IMR-90 (cell line): ENCODE data around the gene RFPL3.

ENCODE experiments used
- BHLHE40 ChIP-seq: fragments of 150-350 bp; IDR thresholded peaks from 2 replicates; pipeline ENCODE4 v1.6.1; 2016; ENCODE audit warnings: mild to moderate bottlenecking, low read depth, low read length
- CEBPB ChIP-seq: IDR thresholded peaks from 2 replicates; pipeline ENCODE4 v1.6.1; 2012; ENCODE audit warnings: low read depth, low read length, improper control_type of control experiment
- MAFK ChIP-seq: IDR thresholded peaks from 2 replicates; pipeline ENCODE4 v1.6.1; 2012; ENCODE audit warnings: low read depth, low read length, improper control_type of control experiment
- MAZ ChIP-seq: IDR thresholded peaks from 2 replicates; pipeline ENCODE4 v1.6.1; 2012; ENCODE audit warnings: low read depth, mild to moderate bottlenecking, low read length, improper control_type of control experiment, moderate library complexity, borderline replicate concordance
- MXI1 ChIP-seq: IDR thresholded peaks from 2 replicates; pipeline ENCODE4 v1.6.1; 2012; ENCODE audit warnings: low read depth, mild to moderate bottlenecking, low read length, moderate library complexity, borderline replicate concordance
- POLR2A ChIP-seq: IDR thresholded peaks from 2 replicates; pipeline ENCODE4 v1.6.1; 2012; ENCODE audit warnings: mild to moderate bottlenecking, low read depth, low read length
- RAD21 ChIP-seq: IDR thresholded peaks from 2 replicates; pipeline ENCODE4 v1.6.1; 2012; ENCODE audit warnings: low read length, improper control_type of control experiment
- RFX5 ChIP-seq: IDR thresholded peaks from 2 replicates; pipeline ENCODE4 v1.8.0; 2012; ENCODE audit warnings: low read depth, mild to moderate bottlenecking, low read length, moderate library complexity
- TF ChIP-seq, protein P1 (sequence below): conservative IDR thresholded peaks from 2 replicates; pipeline ENCODE4 v1.5.1; 2012; ENCODE audit warnings: mild to moderate bottlenecking, low read depth, low read length, improper control_type of control experiment
- TF ChIP-seq, protein P2 (sequence below): fragments of 150-350 bp; IDR thresholded peaks from 2 replicates; pipeline ENCODE4 v1.6.1; 2016; ENCODE audit warnings: low read depth, mild to moderate bottlenecking, low read length, moderate library complexity, borderline replicate concordance

DNA sequence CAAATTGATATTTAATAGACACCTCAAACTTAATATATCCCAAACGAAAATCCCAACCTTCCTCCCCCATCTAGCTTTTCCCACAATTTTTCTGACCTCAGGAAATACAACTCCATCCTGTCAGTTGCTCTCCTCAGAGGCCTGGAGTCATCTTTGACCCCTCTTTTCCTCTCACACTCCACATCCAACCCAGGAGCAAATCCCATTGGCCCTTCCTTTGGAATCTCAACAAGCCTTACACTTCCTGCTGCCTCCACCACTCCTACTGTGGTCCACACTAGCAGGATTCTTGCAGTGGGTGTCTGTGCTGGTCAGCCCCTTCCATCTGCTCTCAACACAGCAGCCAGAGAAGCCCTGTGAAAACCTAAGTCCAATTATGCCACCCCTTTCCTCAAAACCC, 39.3 kb upstream of the RFPL3 start:
- TF ChIP-seq POLR2A, result no peak
- TF ChIP-seq, protein P1, sequence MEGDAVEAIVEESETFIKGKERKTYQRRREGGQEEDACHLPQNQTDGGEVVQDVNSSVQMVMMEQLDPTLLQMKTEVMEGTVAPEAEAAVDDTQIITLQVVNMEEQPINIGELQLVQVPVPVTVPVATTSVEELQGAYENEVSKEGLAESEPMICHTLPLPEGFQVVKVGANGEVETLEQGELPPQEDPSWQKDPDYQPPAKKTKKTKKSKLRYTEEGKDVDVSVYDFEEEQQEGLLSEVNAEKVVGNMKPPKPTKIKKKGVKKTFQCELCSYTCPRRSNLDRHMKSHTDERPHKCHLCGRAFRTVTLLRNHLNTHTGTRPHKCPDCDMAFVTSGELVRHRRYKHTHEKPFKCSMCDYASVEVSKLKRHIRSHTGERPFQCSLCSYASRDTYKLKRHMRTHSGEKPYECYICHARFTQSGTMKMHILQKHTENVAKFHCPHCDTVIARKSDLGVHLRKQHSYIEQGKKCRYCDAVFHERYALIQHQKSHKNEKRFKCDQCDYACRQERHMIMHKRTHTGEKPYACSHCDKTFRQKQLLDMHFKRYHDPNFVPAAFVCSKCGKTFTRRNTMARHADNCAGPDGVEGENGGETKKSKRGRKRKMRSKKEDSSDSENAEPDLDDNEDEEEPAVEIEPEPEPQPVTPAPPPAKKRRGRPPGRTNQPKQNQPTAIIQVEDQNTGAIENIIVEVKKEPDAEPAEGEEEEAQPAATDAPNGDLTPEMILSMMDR, result no peak
- TF ChIP-seq, protein P2, sequence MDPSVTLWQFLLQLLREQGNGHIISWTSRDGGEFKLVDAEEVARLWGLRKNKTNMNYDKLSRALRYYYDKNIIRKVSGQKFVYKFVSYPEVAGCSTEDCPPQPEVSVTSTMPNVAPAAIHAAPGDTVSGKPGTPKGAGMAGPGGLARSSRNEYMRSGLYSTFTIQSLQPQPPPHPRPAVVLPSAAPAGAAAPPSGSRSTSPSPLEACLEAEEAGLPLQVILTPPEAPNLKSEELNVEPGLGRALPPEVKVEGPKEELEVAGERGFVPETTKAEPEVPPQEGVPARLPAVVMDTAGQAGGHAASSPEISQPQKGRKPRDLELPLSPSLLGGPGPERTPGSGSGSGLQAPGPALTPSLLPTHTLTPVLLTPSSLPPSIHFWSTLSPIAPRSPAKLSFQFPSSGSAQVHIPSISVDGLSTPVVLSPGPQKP, result no peak
- TF ChIP-seq MAZ, result no peak
- TF ChIP-seq RFX5, result no peak
- TF ChIP-seq MXI1, result no peak
- no peak for TF ChIP-seq RAD21
- no peak for TF ChIP-seq CEBPB
- TF ChIP-seq MAFK, result no peak
- TF ChIP-seq BHLHE40, result no peak
